BJ (cell line): Measurements from ENCODE around the gene CDC5L. TPM values are rescaled to one million over a fixed set of nuclear protein-coding genes. Genes with fewer than 3 reads are reported as not detected.
A peak's percentile ranks its signal among the peaks of the same experiment; 100 is the strongest.

Source experiments
- CTCF ChIA-PET: fragments of 350-600 bp; formaldehyde crosslinking; extraction: SDS; loops from one replicate; lab custom pipeline; 2021; ENCODE audit warnings: antibody characterized with exemption, inconsistent platforms; lab: Yijun Ruan, JAX
- POLR2A ChIA-PET: fragments of 300-600 bp; sonication (Branson Sonifier 250); formaldehyde crosslinking; extraction: SDS; loops from one replicate; lab custom pipeline; 2021; ENCODE audit warnings: antibody characterized with exemption; lab: Charles Lee
- DNase-seq: peaks from one replicate; pipeline ENCODE4 v3.0.0-alpha.2; 2011; ENCODE audit warnings: low read depth
- H3K27me3 ChIP-seq: 2 replicates; pipeline ENCODE4 v1.6.0; 2011; ENCODE audit warnings: low read length; ENCODE audit not compliant: control insufficient read depth, insufficient read depth
- H3K36me3 ChIP-seq: 2 replicates; pipeline ENCODE4 v1.5.1; 2011; ENCODE audit warnings: low read length; ENCODE audit not compliant: control insufficient read depth, insufficient read depth
- H3K4me3 ChIP-seq: 2 replicates; pipeline ENCODE4 v1.5.1; 2011; ENCODE audit warnings: low read depth, mild to moderate bottlenecking, control low read depth, low read length
- polyA plus RNA-seq: library from polyadenylated mRNA; depleted of rRNA; stranded (reverse); fragments of >200 nt; gene quantifications from 2 replicates; pipeline ENCODE4 v1.2.3, GENCODE V29; 2011
- TF ChIP-seq, protein P1 (sequence below): IDR thresholded peaks from 2 replicates; pipeline ENCODE4 v1.5.1; 2011; ENCODE audit warnings: low read depth, mild to moderate bottlenecking, control low read depth, inconsistent platforms, low read length, moderate library complexity; ENCODE audit not compliant: insufficient read depth

CDC5L gene
- polyA plus RNA-seq, 1 experiment = 7.6 TPM

DNA sequence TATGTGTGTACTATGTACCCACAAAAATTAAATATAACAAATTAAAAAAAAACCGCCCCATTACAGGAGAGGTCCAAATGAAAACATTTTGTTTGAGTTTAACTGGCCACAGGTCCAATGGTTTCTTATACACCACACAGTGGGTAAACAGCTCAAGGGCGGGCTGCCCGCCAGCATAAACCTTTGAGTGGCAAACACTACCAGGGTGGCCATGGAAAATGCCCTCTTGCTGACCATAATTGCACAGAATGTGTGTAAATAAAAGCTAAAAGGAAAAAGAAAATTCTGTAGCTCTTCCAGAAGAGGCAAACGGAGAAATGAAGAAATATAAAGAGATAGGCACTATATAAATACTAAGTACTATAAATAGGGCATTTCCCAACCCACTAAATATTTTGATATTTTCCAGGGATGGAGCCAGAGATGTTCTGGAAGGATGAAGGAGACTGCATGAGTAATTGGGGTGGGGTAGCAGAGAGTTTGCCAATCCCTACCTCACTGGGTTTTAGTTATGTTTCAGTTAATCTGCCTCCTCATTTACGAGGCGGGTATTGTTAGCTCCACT, 1.1 kb upstream of the CDC5L start:
- Histone ChIP-seq H3K27me3 (no peaks in the 10 kb centered on the region; the same call in 1 of the 2 replicates), H3K4me3 (peak overlapping the region; percentile 79), H3K36me3 (peaks cover 2% of the 10 kb centered on the region; the same call in 1 of the 2 replicates)
- TF ChIP-seq, protein P1, sequence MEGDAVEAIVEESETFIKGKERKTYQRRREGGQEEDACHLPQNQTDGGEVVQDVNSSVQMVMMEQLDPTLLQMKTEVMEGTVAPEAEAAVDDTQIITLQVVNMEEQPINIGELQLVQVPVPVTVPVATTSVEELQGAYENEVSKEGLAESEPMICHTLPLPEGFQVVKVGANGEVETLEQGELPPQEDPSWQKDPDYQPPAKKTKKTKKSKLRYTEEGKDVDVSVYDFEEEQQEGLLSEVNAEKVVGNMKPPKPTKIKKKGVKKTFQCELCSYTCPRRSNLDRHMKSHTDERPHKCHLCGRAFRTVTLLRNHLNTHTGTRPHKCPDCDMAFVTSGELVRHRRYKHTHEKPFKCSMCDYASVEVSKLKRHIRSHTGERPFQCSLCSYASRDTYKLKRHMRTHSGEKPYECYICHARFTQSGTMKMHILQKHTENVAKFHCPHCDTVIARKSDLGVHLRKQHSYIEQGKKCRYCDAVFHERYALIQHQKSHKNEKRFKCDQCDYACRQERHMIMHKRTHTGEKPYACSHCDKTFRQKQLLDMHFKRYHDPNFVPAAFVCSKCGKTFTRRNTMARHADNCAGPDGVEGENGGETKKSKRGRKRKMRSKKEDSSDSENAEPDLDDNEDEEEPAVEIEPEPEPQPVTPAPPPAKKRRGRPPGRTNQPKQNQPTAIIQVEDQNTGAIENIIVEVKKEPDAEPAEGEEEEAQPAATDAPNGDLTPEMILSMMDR = no peak
- DNase-seq = peak; percentile 10
- POLR2A ChIA-PET = no interaction called here
- CTCF ChIA-PET = interaction anchor here (0.6 to 1.5 kb wide), 3 partner anchors 10 to 307 kb away, joined by 3 to 5 read pairs (median 4); no protein-coding TSS in a partner anchor

DNA sequence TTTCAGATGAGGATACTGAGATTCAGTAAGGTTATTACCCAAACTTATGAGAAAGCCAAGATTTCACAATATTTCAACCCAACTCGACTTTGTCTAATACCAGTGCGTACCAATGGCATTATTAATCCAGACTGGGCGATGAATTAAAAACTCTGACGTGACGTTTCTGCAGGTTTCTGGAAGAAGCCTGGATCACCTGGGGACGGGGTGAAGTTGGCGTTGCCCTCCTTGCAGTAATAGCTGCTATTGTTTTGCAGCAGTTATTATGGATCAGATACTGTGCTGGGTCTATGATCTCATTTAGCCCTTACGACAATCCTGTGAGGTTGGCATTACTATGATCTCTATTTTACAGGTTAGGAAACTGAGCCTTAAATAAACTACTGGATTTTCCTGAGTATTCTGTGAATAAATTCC, 569 bp upstream of the CDC5L start:
- ChIA-PET POLR2A (no interaction called here), CTCF (interaction anchor here (0.6 to 1.5 kb wide), 3 partner anchors 11 to 307 kb away, joined by 3 to 5 read pairs (median 4); no protein-coding TSS in a partner anchor)
- DNase-seq = peak; percentile 4

DNA sequence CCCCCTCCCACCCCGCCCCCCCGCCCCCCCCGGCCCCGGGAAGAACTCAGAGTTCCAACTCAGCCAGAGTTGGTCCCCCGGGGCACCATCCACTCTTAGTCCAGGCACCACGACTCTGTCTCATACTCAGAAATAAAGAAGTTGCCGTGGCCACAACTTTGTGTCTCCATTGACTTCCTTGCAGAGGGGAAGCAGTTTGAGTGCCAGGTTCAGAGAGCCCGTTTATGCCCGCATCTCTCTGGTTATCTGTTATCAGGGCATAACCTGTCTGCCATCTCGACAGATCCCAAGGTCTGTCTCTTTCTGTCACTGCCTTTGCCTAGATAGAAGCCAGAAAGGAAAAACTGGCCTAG, 605 bp downstream of the CDC5L start:
- POLR2A ChIA-PET = interaction anchor here (0.7 kb wide), 1 partner anchor 10 kb away, joined by 4 read pairs; no protein-coding TSS in a partner anchor
- H3K36me3 ChIP-seq = peaks cover 5% of the 10 kb centered on the region
- TF ChIP-seq, protein P1 = no peak
- H3K27me3 ChIP-seq = no peaks in the 10 kb centered on the region
- H3K4me3 ChIP-seq = peak overlapping the region; percentile 79
- CTCF ChIA-PET = no interaction called here
- no peak for DNase-seq

More for the DNA sequence above, 569 bp upstream of the CDC5L start:
- peak overlapping the region; percentile 79 for H3K4me3 ChIP-seq
- TF ChIP-seq, protein P1 = no peak
- H3K27me3 ChIP-seq = no peaks in the 10 kb centered on the region; the same call in 1 of the 2 replicates
- H3K36me3 ChIP-seq = peaks cover 5% of the 10 kb centered on the region

DNA sequence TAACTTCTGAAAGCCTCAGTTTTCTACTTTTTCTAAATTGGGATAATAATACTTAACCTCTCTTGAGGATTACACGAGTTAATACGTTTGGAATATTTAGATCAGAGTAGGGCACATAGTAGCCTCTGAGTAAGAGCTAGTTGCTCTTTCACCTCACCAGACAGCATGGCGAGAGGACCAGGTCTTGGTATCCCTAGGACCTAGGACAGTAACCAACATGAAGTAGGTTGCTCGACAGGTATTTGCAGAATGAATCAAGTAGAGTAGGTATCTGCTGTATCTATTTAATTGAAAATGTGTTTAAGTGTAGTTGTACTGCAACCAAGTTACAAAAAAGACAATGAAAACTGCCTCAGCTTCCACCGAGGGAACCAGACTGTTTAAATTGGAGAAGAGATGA, 1.4 kb downstream of the CDC5L start:
- TF ChIP-seq, protein P1 = no peak
- CTCF ChIA-PET = no interaction called here
- peak overlapping the region; percentile 79 for H3K4me3 ChIP-seq
- H3K27me3 ChIP-seq = no peaks in the 10 kb centered on the region
- peaks cover 5% of the 10 kb centered on the region for H3K36me3 ChIP-seq
- no peak for DNase-seq
- POLR2A ChIA-PET = interaction anchor here (0.5 kb wide), 1 partner anchor 619 kb away, joined by 4 read pairs; the partner anchor contains the start of gene VEGFA

DNA sequence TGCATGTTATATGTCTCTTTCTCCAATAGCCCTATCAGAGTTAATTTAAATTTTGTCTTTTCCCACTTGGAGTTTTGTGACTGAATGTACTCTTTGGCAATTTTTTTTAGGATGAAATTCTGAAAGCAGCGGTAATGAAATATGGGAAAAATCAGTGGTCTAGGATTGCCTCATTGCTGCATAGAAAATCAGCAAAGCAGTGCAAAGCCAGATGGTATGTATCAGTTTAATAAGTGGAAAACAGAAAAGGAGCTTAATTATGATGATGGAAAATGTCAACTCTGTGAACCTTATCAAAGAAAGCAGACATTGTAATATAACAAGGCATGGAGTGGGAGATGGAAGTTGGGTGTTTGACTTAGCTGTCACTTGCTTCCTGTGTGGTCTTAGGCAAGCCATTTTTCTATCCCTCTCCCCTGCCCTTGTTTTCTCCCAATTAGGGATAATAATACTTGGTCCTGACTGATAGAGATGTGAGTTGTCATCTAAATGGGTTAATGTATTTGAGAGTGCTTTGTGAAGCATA, 2.7 kb downstream of the CDC5L start:
- POLR2A ChIA-PET = no interaction called here

More for the DNA sequence above, 2.7 kb downstream of the CDC5L start:
- no peaks in the 10 kb centered on the region for H3K27me3 ChIP-seq
- TF ChIP-seq, protein P1 = no peak
- DNase-seq = no peak
- peaks cover 8% of the 10 kb centered on the region for H3K36me3 ChIP-seq
- H3K4me3 ChIP-seq = no peak overlapping the region
- CTCF ChIA-PET = no interaction called here
